Caco-2 (cell line): ENCODE data around the gene ECE1. TPM values are rescaled to one million over a fixed set of nuclear protein-coding genes. Genes with fewer than 3 reads are reported as not detected.

Experiments used
- BruUV-seq: library from RNA; stranded (reverse); fragments of 400-500 nt; replicated peaks from 2 replicates; lab custom pipeline; 2021; lab: Mats Ljungman, UMichigan
- CTCF ChIA-PET: fragments of 300-600 bp; sonication (Branson Sonifier 250); formaldehyde crosslinking; loops from one replicate; lab custom pipeline; 2022; ENCODE audit warnings: antibody characterized with exemption; lab: Charles Lee
- POLR2A ChIA-PET: fragments of 300-600 bp; sonication (Branson Sonifier 250); formaldehyde crosslinking; loops from one replicate; lab custom pipeline; 2022; ENCODE audit warnings: antibody characterized with exemption; lab: Charles Lee
- DNase-seq, 2 experiments: peaks; one replicate each; pipeline versions ENCODE4 v3.0.0 to v3.0.0-alpha.2; 2020 to 2022
- H3K27me3 ChIP-seq: replicated peaks from 2 replicates; pipeline ENCODE4 v1.6.0; 2011; ENCODE audit warnings: low read length; ENCODE audit not compliant: control insufficient read depth, insufficient read depth
- H3K36me3 ChIP-seq: 2 replicates; pipeline ENCODE4 v1.5.1; 2011; ENCODE audit warnings: low read length; ENCODE audit not compliant: control insufficient read depth, insufficient read depth
- H3K4me1 ChIP-seq: fragments of 250-450 bp; sonication (Bioruptor Pico); 2 replicates; pipeline ENCODE4 v1.5.1; 2020; ENCODE audit warnings: mild to moderate bottlenecking
- H3K4me3 ChIP-seq: 2 replicates; pipeline ENCODE4 v1.5.1; 2011; ENCODE audit warnings: low read depth, mild to moderate bottlenecking, control low read depth, low read length
- H3K9me3 ChIP-seq: fragments of 250-450 bp; sonication (Bioruptor Pico); 2 replicates; pipeline ENCODE4 v1.5.1; 2020; ENCODE audit warnings: mild to moderate bottlenecking, moderate library complexity
- H3K27ac Mint-ChIP-seq: one replicate; pipeline ENCODE4 v1.8.0; 2022; ENCODE audit warnings: mixed read lengths; ENCODE audit not compliant: unreplicated experiment
- H3K27me3 Mint-ChIP-seq: one replicate; pipeline ENCODE4 v1.8.0; 2022; ENCODE audit warnings: mixed read lengths; ENCODE audit not compliant: insufficient read depth, unreplicated experiment
- H3K36me3 Mint-ChIP-seq: one replicate; pipeline ENCODE4 v1.8.0; 2022; ENCODE audit warnings: mild to moderate bottlenecking, mixed read lengths; ENCODE audit not compliant: insufficient read depth, unreplicated experiment
- H3K4me1 Mint-ChIP-seq: one replicate; pipeline ENCODE4 v1.8.0; 2022; ENCODE audit warnings: low read depth, mixed read lengths; ENCODE audit not compliant: unreplicated experiment
- H3K4me3 Mint-ChIP-seq: one replicate; pipeline ENCODE4 v1.8.0; 2022; ENCODE audit warnings: mild to moderate bottlenecking, moderate library complexity, mixed read lengths; ENCODE audit not compliant: unreplicated experiment
- H3K9me3 Mint-ChIP-seq: one replicate; pipeline ENCODE4 v1.8.0; 2022; ENCODE audit warnings: mixed read lengths; ENCODE audit not compliant: unreplicated experiment
- intact Hi-C: fragments of 100-400 bp; cut with micrococcal nuclease; formaldehyde crosslinking; loops from one replicate; pipeline ENCODE4 v1.10.0; 2022; ENCODE audit not compliant: unreplicated experiment
- total RNA-seq: library from RNA; stranded (reverse); gene quantifications from 2 replicates; pipeline ENCODE4 v1.2.3, GENCODE V29; 2022
- TF ChIP-seq, protein P1 (sequence below), 2 experiments: fragments of 200-600 bp in 1 of 2; IDR thresholded peaks; 1 replicate in 1 of 2; 2 replicates in 1 of 2; pipeline versions ENCODE4 v1.5.1 to v1.8.0; 2011 to 2022; ENCODE audit warnings: antibody characterized with exemption in 1 of 2, control low read depth in 1 of 2, inconsistent platforms in 1 of 2, low read depth in 1 of 2, low read length in 1 of 2, mild to moderate bottlenecking in 1 of 2, moderate library complexity in 1 of 2; ENCODE audit not compliant: insufficient read depth in 1 of 2, severe bottlenecking in 1 of 2, unreplicated experiment in 1 of 2

The ECE1 gene
- total RNA-seq, 1 experiment from 2014 or later: 50.2 TPM

DNA sequence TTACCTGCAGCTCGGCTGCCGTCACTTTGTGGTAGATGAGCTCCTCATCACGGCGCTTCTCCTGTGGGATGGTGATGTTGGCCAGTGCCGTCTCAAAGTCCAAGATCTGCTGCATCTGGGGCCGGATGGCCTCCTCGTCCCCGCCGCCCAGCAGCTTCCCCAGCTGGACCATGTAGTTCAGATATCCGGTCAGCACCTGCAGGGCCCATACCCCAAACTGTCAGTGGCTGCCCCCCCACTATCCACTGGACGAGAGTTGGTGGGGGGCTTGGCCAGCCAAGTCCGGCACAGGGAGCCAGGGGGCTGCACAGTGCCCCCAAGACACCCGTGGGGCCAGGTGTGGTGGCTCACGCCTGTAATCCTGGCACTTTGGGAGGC lies 34.3 kb downstream of the ECE1 start:
- no peak for DNase-seq
- H3K27me3 ChIP-seq: no peaks in the 10 kb centered on the region
- H3K4me3 ChIP-seq: no peak overlapping the region
- Mint-ChIP-seq H3K4me1 (peaks cover 13% of the 10 kb centered on the region), H3K27me3 (no peaks in the 10 kb centered on the region), H3K4me3 (no peak overlapping the region), H3K27ac (no peak overlapping the region), H3K9me3 (no peaks in the 10 kb centered on the region), H3K36me3 (peaks cover 28% of the 10 kb centered on the region)
- peaks cover 4% of the 10 kb centered on the region; the same call in 1 of the 2 replicates for H3K36me3 ChIP-seq
- H3K4me1 ChIP-seq: peaks cover 20% of the 10 kb centered on the region
- TF ChIP-seq, protein P1, sequence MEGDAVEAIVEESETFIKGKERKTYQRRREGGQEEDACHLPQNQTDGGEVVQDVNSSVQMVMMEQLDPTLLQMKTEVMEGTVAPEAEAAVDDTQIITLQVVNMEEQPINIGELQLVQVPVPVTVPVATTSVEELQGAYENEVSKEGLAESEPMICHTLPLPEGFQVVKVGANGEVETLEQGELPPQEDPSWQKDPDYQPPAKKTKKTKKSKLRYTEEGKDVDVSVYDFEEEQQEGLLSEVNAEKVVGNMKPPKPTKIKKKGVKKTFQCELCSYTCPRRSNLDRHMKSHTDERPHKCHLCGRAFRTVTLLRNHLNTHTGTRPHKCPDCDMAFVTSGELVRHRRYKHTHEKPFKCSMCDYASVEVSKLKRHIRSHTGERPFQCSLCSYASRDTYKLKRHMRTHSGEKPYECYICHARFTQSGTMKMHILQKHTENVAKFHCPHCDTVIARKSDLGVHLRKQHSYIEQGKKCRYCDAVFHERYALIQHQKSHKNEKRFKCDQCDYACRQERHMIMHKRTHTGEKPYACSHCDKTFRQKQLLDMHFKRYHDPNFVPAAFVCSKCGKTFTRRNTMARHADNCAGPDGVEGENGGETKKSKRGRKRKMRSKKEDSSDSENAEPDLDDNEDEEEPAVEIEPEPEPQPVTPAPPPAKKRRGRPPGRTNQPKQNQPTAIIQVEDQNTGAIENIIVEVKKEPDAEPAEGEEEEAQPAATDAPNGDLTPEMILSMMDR (IDR thresholded peaks at IDR 0.05; ENCODE audit: insufficient read depth in 1 of 2, low read depth in 1 of 2, low read length in 1 of 2, severe bottlenecking in 1 of 2, unreplicated experiment in 1 of 2): no peak
- no TSS peak for BruUV-seq
- ChIA-PET POLR2A (no interaction called here), CTCF (interaction anchor here (0.6 to 3.2 kb wide), 8 partner anchors 13 to 115 kb away, joined by 3 to 49 read pairs (median 10); no protein-coding TSS in a partner anchor)
- intact Hi-C loops: loop anchor here (1.0 to 10.0 kb wide), 5 partner anchors 14 to 279 kb away; no protein-coding TSS in a partner anchor
- H3K9me3 ChIP-seq: no peaks in the 10 kb centered on the region

DNA sequence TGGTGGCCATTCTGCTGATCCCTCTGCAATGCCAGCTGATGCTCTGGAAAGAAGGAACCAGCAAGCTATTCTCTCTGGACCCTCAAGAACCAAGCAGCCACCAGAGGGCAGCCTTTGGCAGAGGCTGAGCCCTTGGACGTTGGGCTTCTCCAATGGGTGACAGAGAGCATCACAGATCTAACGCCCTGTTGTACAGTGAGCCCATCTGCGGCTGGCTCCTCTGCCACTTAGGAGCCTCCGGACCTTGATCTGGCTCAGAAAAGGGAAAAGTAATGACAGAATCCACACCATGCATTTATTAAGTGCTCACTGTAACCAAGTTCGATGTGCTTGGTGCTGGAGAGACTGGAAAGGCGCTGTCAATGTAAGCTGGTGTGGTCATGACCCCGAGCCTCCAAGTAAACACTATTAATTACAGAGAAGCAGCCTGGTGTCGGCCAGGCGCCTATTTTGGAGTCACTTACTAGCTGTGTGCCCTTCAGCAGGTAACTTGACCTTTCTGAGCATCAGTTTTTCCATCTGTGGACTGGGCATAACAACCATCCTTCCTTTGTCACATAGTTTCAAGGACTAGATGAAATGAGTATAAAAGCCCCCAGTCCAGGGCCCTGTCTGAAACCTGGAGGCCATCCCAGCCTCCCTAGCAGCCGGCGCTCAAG lies 34.9 kb downstream of the ECE1 start:
- ChIA-PET POLR2A (no interaction called here), CTCF (interaction anchor here (0.6 to 3.2 kb wide), 16 partner anchors 12 to 115 kb away, joined by 3 to 49 read pairs (median 6); no protein-coding TSS in a partner anchor)
- H3K4me3 Mint-ChIP-seq: no peak overlapping the region
- peaks cover 28% of the 10 kb centered on the region for H3K36me3 Mint-ChIP-seq
- H3K9me3 Mint-ChIP-seq: no peaks in the 10 kb centered on the region
- intact Hi-C loops: loop anchor here (1.0 to 10.0 kb wide), 5 partner anchors 15 to 279 kb away; no protein-coding TSS in a partner anchor
- Histone ChIP-seq H3K36me3 (peaks cover 4% of the 10 kb centered on the region; the same call in 1 of the 2 replicates), H3K9me3 (no peaks in the 10 kb centered on the region), H3K27me3 (no peaks in the 10 kb centered on the region), H3K4me1 (peaks cover 25% of the 10 kb centered on the region), H3K4me3 (no peak overlapping the region)
- TF ChIP-seq, protein P1 (IDR thresholded peaks at IDR 0.05; ENCODE audit: insufficient read depth in 1 of 2, low read depth in 1 of 2, low read length in 1 of 2, severe bottlenecking in 1 of 2, unreplicated experiment in 1 of 2): peak; percentile 61 to 83
- no TSS peak for BruUV-seq
- peaks cover 13% of the 10 kb centered on the region for H3K4me1 Mint-ChIP-seq
- DNase-seq: peak; percentile 83 to 89
- H3K27me3 Mint-ChIP-seq: no peaks in the 10 kb centered on the region
- no peak overlapping the region for H3K27ac Mint-ChIP-seq

DNA sequence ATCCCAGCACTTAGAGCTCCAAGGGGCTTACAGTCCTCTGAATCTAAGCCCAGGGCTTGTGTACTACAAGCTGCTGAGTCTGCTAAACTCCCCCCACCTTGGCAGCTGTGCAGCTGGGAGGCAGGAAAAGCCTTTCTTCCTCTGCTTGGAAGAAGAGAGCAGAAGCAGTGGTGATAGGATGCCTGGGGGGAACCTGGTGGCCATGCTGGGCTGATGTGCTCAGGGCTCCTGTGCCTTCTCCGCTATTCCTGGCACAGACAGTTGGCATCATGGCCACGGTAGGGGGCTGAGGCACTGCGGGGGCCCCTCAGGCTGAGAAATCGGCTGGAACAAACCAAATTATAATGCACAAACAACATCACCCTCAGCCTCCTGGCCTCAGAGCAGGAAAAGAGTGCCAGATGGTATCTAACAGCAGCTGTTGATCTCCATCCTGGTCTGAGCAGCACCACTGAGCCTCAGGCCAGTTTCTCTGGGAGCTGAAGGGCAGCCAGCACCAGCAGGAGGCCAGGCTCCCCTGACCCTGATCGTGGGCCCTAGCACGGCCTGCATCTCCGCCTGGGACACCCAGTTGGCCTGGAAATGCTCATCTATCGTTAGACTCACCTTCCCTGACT lies 35.8 kb downstream of the ECE1 start:
- H3K4me1 Mint-ChIP-seq: peaks cover 13% of the 10 kb centered on the region
- H3K27me3 ChIP-seq: no peaks in the 10 kb centered on the region
- ChIA-PET POLR2A (no interaction called here), CTCF (interaction anchor here (0.6 to 3.2 kb wide), 15 partner anchors 13 to 116 kb away, joined by 3 to 49 read pairs (median 6); no protein-coding TSS in a partner anchor)
- peaks cover 25% of the 10 kb centered on the region for H3K4me1 ChIP-seq
- no peak overlapping the region for H3K27ac Mint-ChIP-seq
- DNase-seq: no peak
- intact Hi-C loops: loop anchor here (2.0 to 10.0 kb wide), 2 partner anchors 80 to 280 kb away; no protein-coding TSS in a partner anchor
- BruUV-seq: no TSS peak
- TF ChIP-seq, protein P1 (IDR thresholded peaks at IDR 0.05; ENCODE audit: insufficient read depth in 1 of 2, low read depth in 1 of 2, low read length in 1 of 2, severe bottlenecking in 1 of 2, unreplicated experiment in 1 of 2): no peak
- no peaks in the 10 kb centered on the region for H3K9me3 ChIP-seq
- no peaks in the 10 kb centered on the region for H3K9me3 Mint-ChIP-seq
- H3K36me3 ChIP-seq: peaks cover 4% of the 10 kb centered on the region; the same call in 1 of the 2 replicates
- no peak overlapping the region for H3K4me3 Mint-ChIP-seq
- no peaks in the 10 kb centered on the region for H3K27me3 Mint-ChIP-seq
- H3K4me3 ChIP-seq: no peak overlapping the region
- H3K36me3 Mint-ChIP-seq: peaks cover 24% of the 10 kb centered on the region
